Measurements from ENCODE around the gene ZNF133. TPM values are rescaled to one million over a fixed set of nuclear protein-coding genes. Genes with fewer than 3 reads are reported as not detected.

Gene ZNF133
- total and polyA plus RNA-seq, 2 experiments from 2014 or later, result 9.4 to 15.1 TPM

DNA sequence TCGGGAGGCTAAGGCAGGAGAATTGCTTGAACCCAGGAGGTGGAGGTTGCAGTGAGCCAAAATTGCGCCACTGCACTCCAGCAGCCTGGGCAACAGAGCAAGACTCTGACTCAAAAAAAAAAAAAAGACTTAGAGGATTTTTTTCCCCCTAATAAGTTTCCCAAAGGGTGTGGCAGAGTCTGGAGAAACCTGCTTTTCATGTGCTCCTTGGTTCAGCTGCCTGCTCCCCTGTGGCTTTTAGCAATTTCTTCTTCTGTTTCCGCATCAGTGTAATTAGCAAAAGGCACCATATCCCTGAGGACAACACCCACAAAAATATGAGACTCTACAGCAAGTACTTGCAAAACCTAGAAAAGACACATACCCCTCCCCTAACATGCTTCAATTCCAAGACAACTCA, 28.6 kb upstream of the ZNF133 start (continued):
- TF ChIP-seq, protein P1, sequence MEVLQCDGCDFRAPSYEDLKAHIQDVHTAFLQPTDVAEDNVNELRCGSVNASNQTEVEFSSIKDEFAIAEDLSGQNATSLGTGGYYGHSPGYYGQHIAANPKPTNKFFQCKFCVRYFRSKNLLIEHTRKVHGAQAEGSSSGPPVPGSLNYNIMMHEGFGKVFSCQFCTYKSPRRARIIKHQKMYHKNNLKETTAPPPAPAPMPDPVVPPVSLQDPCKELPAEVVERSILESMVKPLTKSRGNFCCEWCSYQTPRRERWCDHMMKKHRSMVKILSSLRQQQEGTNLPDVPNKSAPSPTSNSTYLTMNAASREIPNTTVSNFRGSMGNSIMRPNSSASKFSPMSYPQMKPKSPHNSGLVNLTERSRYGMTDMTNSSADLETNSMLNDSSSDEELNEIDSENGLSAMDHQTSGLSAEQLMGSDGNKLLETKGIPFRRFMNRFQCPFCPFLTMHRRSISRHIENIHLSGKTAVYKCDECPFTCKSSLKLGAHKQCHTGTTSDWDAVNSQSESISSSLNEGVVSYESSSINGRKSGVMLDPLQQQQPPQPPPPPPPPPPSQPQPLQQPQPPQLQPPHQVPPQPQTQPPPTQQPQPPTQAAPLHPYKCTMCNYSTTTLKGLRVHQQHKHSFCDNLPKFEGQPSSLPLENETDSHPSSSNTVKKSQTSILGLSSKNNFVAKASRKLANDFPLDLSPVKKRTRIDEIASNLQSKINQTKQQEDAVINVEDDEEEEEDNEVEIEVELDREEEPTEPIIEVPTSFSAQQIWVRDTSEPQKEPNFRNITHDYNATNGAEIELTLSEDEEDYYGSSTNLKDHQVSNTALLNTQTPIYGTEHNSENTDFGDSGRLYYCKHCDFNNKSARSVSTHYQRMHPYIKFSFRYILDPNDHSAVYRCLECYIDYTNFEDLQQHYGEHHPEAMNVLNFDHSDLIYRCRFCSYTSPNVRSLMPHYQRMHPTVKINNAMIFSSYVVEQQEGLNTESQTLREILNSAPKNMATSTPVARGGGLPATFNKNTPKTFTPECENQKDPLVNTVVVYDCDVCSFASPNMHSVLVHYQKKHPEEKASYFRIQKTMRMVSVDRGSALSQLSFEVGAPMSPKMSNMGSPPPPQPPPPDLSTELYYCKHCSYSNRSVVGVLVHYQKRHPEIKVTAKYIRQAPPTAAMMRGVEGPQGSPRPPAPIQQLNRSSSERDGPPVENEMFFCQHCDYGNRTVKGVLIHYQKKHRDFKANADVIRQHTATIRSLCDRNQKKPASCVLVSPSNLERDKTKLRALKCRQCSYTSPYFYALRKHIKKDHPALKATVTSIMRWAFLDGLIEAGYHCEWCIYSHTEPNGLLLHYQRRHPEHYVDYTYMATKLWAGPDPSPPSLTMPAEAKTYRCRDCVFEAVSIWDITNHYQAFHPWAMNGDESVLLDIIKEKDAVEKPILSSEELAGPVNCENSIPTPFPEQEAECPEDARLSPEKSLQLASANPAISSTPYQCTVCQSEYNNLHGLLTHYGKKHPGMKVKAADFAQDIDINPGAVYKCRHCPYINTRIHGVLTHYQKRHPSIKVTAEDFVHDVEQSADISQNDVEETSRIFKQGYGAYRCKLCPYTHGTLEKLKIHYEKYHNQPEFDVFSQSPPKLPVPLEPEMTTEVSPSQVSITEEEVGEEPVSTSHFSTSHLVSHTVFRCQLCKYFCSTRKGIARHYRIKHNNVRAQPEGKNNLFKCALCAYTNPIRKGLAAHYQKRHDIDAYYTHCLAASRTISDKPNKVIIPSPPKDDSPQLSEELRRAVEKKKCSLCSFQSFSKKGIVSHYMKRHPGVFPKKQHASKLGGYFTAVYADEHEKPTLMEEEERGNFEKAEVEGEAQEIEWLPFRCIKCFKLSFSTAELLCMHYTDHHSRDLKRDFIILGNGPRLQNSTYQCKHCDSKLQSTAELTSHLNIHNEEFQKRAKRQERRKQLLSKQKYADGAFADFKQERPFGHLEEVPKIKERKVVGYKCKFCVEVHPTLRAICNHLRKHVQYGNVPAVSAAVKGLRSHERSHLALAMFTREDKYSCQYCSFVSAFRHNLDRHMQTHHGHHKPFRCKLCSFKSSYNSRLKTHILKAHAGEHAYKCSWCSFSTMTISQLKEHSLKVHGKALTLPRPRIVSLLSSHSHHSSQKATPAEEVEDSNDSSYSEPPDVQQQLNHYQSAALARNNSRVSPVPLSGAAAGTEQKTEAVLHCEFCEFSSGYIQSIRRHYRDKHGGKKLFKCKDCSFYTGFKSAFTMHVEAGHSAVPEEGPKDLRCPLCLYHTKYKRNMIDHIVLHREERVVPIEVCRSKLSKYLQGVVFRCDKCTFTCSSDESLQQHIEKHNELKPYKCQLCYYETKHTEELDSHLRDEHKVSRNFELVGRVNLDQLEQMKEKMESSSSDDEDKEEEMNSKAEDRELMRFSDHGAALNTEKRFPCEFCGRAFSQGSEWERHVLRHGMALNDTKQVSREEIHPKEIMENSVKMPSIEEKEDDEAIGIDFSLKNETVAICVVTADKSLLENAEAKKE (CRISPR knock-in tag; IDR thresholded peaks at IDR 0.05), result no peak
- no peak for TF ChIP-seq NANOG (IDR thresholded peaks at IDR 0.05; ENCODE audit: borderline replicate concordance)

DNA sequence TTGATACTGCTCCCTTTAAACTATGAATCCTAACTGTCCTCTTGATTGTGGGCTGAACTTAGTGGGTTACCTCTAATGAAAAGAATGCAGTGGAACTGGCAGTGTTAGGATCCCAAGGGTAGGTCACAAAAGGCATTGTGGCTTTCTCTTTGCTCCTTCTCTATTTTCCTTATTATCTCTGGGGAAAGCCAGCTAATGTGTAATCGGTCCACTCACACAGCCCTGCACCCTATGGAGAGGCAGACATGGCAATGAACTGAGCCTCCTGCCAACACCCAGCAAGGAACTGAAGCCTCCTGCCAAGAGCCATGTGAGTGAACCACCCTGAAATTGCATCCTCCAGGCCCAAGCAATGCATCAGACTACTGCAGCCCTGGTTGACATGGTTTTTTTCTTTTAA, 24.6 kb upstream of the ZNF133 start:
- Histone ChIP-seq H3K27ac (ENCODE audit: low read depth) (no peak overlapping the region), H4K20me1 (replicated peaks; ENCODE audit: insufficient read depth) (no peaks in the 10 kb centered on the region), H3K4me3 (no peak overlapping the region), H3K79me2 (replicated peaks; ENCODE audit: insufficient read depth) (no peaks in the 10 kb centered on the region), H3K36me3 (ENCODE audit: insufficient read depth) (no peaks in the 10 kb centered on the region), H3F3A (replicated peaks; ENCODE audit: low read depth) (no peaks in the 10 kb centered on the region), H3K4me1 (ENCODE audit: insufficient read depth) (no peaks in the 10 kb centered on the region), H3K4me2 (no peak overlapping the region), H2AFZ (no peak overlapping the region), H3K9me2 (ENCODE audit: insufficient read depth) (no peaks in the 10 kb centered on the region), H3K27me3 (ENCODE audit: insufficient read depth) (no peaks in the 10 kb centered on the region)
- Mint-ChIP-seq H3K36me3 (ENCODE audit: low read depth) (no peaks in the 10 kb centered on the region), H3K27me3 (ENCODE audit: insufficient read depth, low read depth, poor library complexity) (no peaks in the 10 kb centered on the region), H3K4me3 (no peak overlapping the region), H3K4me1 (peaks cover 5% of the 10 kb centered on the region; the same call in 2 of the 3 replicates), H3K27ac (no peak overlapping the region), H3K9me3 (no peaks in the 10 kb centered on the region)
- ATAC-seq (peak; percentile 32; the same call in 1 of the 3 replicates), DNase-seq (ENCODE audit: low spot score) (no peak)
- TF ChIP-seq EZH2 (IDR thresholded peaks at IDR 0.05; ENCODE audit: low read depth, unreplicated experiment) (no peak), EZH2phosphoT487 (IDR thresholded peaks at IDR 0.05; ENCODE audit: unreplicated experiment) (no peak), JUNB (IDR thresholded peaks at IDR 0.05; ENCODE audit: unreplicated experiment) (no peak), NANOG (IDR thresholded peaks at IDR 0.05; ENCODE audit: borderline replicate concordance) (no peak), CTCF (conservative IDR thresholded peaks at IDR 0.05; ENCODE audit: low read depth in 2 of 2) (no peak), ZNF331 (CRISPR knock-in tag; IDR thresholded peaks at IDR 0.05; ENCODE audit: low read depth) (no peak)
- TF ChIP-seq, protein P1 (CRISPR knock-in tag; IDR thresholded peaks at IDR 0.05), result no peak

All from GM23338 (cell line).